ENCODE results near the gene RSU1. TPM values are rescaled to one million over a fixed set of nuclear protein-coding genes. Genes with fewer than 3 reads are reported as not detected.

Gene RSU1
- total RNA-seq, 2 experiments from 2014 or later: 56.7 to 59.5 TPM

GRCh38 chr10:16751244-16751643 lies 66.0 kb downstream of the RSU1 start:
- H3K36me3 Mint-ChIP-seq: peaks cover 19% of the 10 kb centered on the region

GRCh38 chr10:16750461-16750860 lies 66.8 kb downstream of the RSU1 start:
- Mint-ChIP-seq H3K4me1 (no peaks in the 10 kb centered on the region), H3K9me3 (no peaks in the 10 kb centered on the region), H3K27me3 (no peaks in the 10 kb centered on the region), H3K4me3 (no peak overlapping the region), H3K36me3 (peaks cover 19% of the 10 kb centered on the region), H3K27ac (no peak overlapping the region)
- no peak for DNase-seq

More at GRCh38 chr10:16751244-16751643, 66.0 kb downstream of the RSU1 start:
- Mint-ChIP-seq H3K9me3 (no peaks in the 10 kb centered on the region), H3K27me3 (no peaks in the 10 kb centered on the region), H3K4me1 (no peaks in the 10 kb centered on the region), H3K27ac (no peak overlapping the region), H3K4me3 (no peak overlapping the region)
- DNase-seq: no peak

- no peaks in the 10 kb centered on the region for H3K9me3 Mint-ChIP-seq
- H3K4me1 Mint-ChIP-seq: no peaks in the 10 kb centered on the region
- no peak for DNase-seq
- H3K4me3 Mint-ChIP-seq: no peak overlapping the region
- peaks cover 23% of the 10 kb centered on the region for H3K36me3 Mint-ChIP-seq
- H3K27ac Mint-ChIP-seq: no peak overlapping the region
- no peaks in the 10 kb centered on the region for H3K27me3 Mint-ChIP-seq
Measured at GRCh38 chr10:16748749-16749148, 68.5 kb downstream of the RSU1 start.

GRCh38 chr10:16746856-16747255 lies 70.4 kb downstream of the RSU1 start:
- Mint-ChIP-seq H3K27ac (no peak overlapping the region), H3K4me1 (no peaks in the 10 kb centered on the region), H3K4me3 (no peak overlapping the region), H3K36me3 (peaks cover 24% of the 10 kb centered on the region), H3K9me3 (no peaks in the 10 kb centered on the region), H3K27me3 (no peaks in the 10 kb centered on the region)
- no peak for DNase-seq

GRCh38 chr10:16745061-16745460 lies 72.2 kb downstream of the RSU1 start:
- H3K36me3 Mint-ChIP-seq: peaks cover 28% of the 10 kb centered on the region
- no peak for DNase-seq
- H3K9me3 Mint-ChIP-seq: no peaks in the 10 kb centered on the region
- no peaks in the 10 kb centered on the region for H3K27me3 Mint-ChIP-seq
- no peaks in the 10 kb centered on the region for H3K4me1 Mint-ChIP-seq
- no peak overlapping the region for H3K27ac Mint-ChIP-seq
- H3K4me3 Mint-ChIP-seq: no peak overlapping the region

- H3K36me3 Mint-ChIP-seq: peaks cover 47% of the 10 kb centered on the region
- peaks cover 9% of the 10 kb centered on the region for H3K9me3 Mint-ChIP-seq
Measured at GRCh38 chr10:16742165-16742960, 74.9 kb downstream of the RSU1 start.

GRCh38 chr10:16741540-16741939 lies 75.7 kb downstream of the RSU1 start:
- DNase-seq: no peak
- H3K36me3 Mint-ChIP-seq: peaks cover 55% of the 10 kb centered on the region
- no peaks in the 10 kb centered on the region for H3K27me3 Mint-ChIP-seq
- H3K9me3 Mint-ChIP-seq: peaks cover 16% of the 10 kb centered on the region
- no peak overlapping the region for H3K4me3 Mint-ChIP-seq
- H3K4me1 Mint-ChIP-seq: no peaks in the 10 kb centered on the region
- no peak overlapping the region for H3K27ac Mint-ChIP-seq

More at GRCh38 chr10:16742165-16742960, 74.9 kb downstream of the RSU1 start:
- Mint-ChIP-seq H3K4me1 (no peaks in the 10 kb centered on the region), H3K4me3 (no peak overlapping the region), H3K27me3 (no peaks in the 10 kb centered on the region), H3K27ac (no peak overlapping the region)
- no peak for DNase-seq

- DNase-seq: no peak
- no peak overlapping the region for H3K27ac Mint-ChIP-seq
- no peaks in the 10 kb centered on the region for H3K27me3 Mint-ChIP-seq
- no peak overlapping the region for H3K4me3 Mint-ChIP-seq
- H3K9me3 Mint-ChIP-seq: peaks cover 24% of the 10 kb centered on the region
- H3K4me1 Mint-ChIP-seq: no peaks in the 10 kb centered on the region
- H3K36me3 Mint-ChIP-seq: peaks cover 79% of the 10 kb centered on the region
Measured at GRCh38 chr10:16737420-16737819, 79.8 kb downstream of the RSU1 start.

GRCh38 chr10:16735671-16736070 lies 81.6 kb downstream of the RSU1 start:
- Mint-ChIP-seq H3K4me1 (peaks cover 2% of the 10 kb centered on the region), H3K9me3 (peaks cover 24% of the 10 kb centered on the region), H3K27ac (no peak overlapping the region), H3K4me3 (no peak overlapping the region), H3K27me3 (no peaks in the 10 kb centered on the region), H3K36me3 (peaks cover 84% of the 10 kb centered on the region)
- no peak for DNase-seq

- no peaks in the 10 kb centered on the region for H3K27me3 Mint-ChIP-seq
- H3K36me3 Mint-ChIP-seq: peaks cover 86% of the 10 kb centered on the region
- H3K27ac Mint-ChIP-seq: no peak overlapping the region
- DNase-seq: no peak
- H3K4me3 Mint-ChIP-seq: no peak overlapping the region
- peaks cover 15% of the 10 kb centered on the region for H3K9me3 Mint-ChIP-seq
- H3K4me1 Mint-ChIP-seq: peaks cover 2% of the 10 kb centered on the region
Measured at GRCh38 chr10:16732376-16732775, 84.8 kb downstream of the RSU1 start.

GRCh38 chr10:16728266-16728665 lies 89.0 kb downstream of the RSU1 start:
- Mint-ChIP-seq H3K4me1 (peaks cover 2% of the 10 kb centered on the region), H3K4me3 (no peak overlapping the region), H3K27ac (no peak overlapping the region), H3K9me3 (peaks cover 4% of the 10 kb centered on the region), H3K27me3 (no peaks in the 10 kb centered on the region), H3K36me3 (peaks cover 66% of the 10 kb centered on the region)
- DNase-seq: no peak

GRCh38 chr10:16727666-16728065 lies 89.6 kb downstream of the RSU1 start:
- H3K27me3 Mint-ChIP-seq: no peaks in the 10 kb centered on the region
- no peak for DNase-seq
- peaks cover 2% of the 10 kb centered on the region for H3K4me1 Mint-ChIP-seq
- H3K4me3 Mint-ChIP-seq: no peak overlapping the region
- H3K36me3 Mint-ChIP-seq: peaks cover 67% of the 10 kb centered on the region
- H3K9me3 Mint-ChIP-seq: peaks cover 4% of the 10 kb centered on the region
- H3K27ac Mint-ChIP-seq: no peak overlapping the region

GRCh38 chr10:16724509-16724908 lies 92.7 kb downstream of the RSU1 start:
- Mint-ChIP-seq H3K27ac (no peak overlapping the region), H3K27me3 (no peaks in the 10 kb centered on the region), H3K36me3 (peaks cover 63% of the 10 kb centered on the region)

GRCh38 chr10:16720812-16721211 lies 96.4 kb downstream of the RSU1 start:
- peaks cover 5% of the 10 kb centered on the region for H3K4me1 Mint-ChIP-seq
- H3K9me3 Mint-ChIP-seq: peaks cover 7% of the 10 kb centered on the region
- peaks cover 58% of the 10 kb centered on the region for H3K36me3 Mint-ChIP-seq
- no peak for DNase-seq
- H3K27me3 Mint-ChIP-seq: no peaks in the 10 kb centered on the region
- H3K4me3 Mint-ChIP-seq: no peak overlapping the region
- H3K27ac Mint-ChIP-seq: no peak overlapping the region

More at GRCh38 chr10:16724509-16724908, 92.7 kb downstream of the RSU1 start:
- peaks cover 5% of the 10 kb centered on the region for H3K9me3 Mint-ChIP-seq
- H3K4me3 Mint-ChIP-seq: no peak overlapping the region
- H3K4me1 Mint-ChIP-seq: no peaks in the 10 kb centered on the region
- no peak for DNase-seq

- Mint-ChIP-seq H3K4me1 (peaks cover 5% of the 10 kb centered on the region), H3K27me3 (no peaks in the 10 kb centered on the region), H3K4me3 (no peak overlapping the region), H3K27ac (no peak overlapping the region), H3K9me3 (peaks cover 20% of the 10 kb centered on the region), H3K36me3 (peaks cover 72% of the 10 kb centered on the region)
- DNase-seq: no peak
Measured at GRCh38 chr10:16717622-16718395, 99.4 kb downstream of the RSU1 start.

Data from activated naive CD8-positive, alpha-beta T cell treated with anti-CD3 and anti-CD28 coated beads for 36 hours (primary cell).